Chondrocyte (in vitro differentiated cells): ENCODE results near the gene ATOX1. TPM values are rescaled to one million over a fixed set of nuclear protein-coding genes. Genes with fewer than 3 reads are reported as not detected.
"Not testable (repeated sequence)": the region's sequence is repeated elsewhere in the genome, so short reads cannot be mapped to it uniquely, and the experiment has no call there.

Experiments
- DNase-seq: peaks from one replicate; pipeline ENCODE4 v3.0.0; 2021; ENCODE audit warnings: mixed read lengths, low spot score
- H3K27ac Mint-ChIP-seq: one replicate; pipeline ENCODE4 v1.8.0; 2021; ENCODE audit warnings: mild to moderate bottlenecking, moderate library complexity, mixed read lengths; ENCODE audit not compliant: unreplicated experiment
- H3K27me3 Mint-ChIP-seq: 2 replicates; pipeline ENCODE4 v1.8.0; 2021; ENCODE audit warnings: low read depth, mixed read lengths
- H3K36me3 Mint-ChIP-seq: 2 replicates; pipeline ENCODE4 v1.8.0; 2021; ENCODE audit warnings: low read depth, mixed read lengths
- H3K4me1 Mint-ChIP-seq: 2 replicates; pipeline ENCODE4 v1.8.0; 2021; ENCODE audit warnings: low read depth, mild to moderate bottlenecking, mixed read lengths
- H3K4me3 Mint-ChIP-seq: one replicate; pipeline ENCODE4 v1.8.0; 2021; ENCODE audit warnings: mild to moderate bottlenecking, moderate library complexity, mixed read lengths; ENCODE audit not compliant: unreplicated experiment
- H3K9me3 Mint-ChIP-seq: 2 replicates; pipeline ENCODE4 v1.8.0; 2021; ENCODE audit warnings: low read depth, mixed read lengths
- CTCF ChIP-seq: fragments of 200-600 bp; sonication (generic); IDR thresholded peaks from 2 replicates; pipeline ENCODE4 v1.5.0; 2021; ENCODE audit warnings: antibody characterized with exemption, mild to moderate bottlenecking, moderate library complexity
- total RNA-seq: library from RNA; stranded (reverse); gene quantifications from 3 replicates; pipeline ENCODE4 v1.2.1, GENCODE V29; 2021

The ATOX1 gene
- total RNA-seq, 1 donor from 2014 or later: 128 TPM

DNA sequence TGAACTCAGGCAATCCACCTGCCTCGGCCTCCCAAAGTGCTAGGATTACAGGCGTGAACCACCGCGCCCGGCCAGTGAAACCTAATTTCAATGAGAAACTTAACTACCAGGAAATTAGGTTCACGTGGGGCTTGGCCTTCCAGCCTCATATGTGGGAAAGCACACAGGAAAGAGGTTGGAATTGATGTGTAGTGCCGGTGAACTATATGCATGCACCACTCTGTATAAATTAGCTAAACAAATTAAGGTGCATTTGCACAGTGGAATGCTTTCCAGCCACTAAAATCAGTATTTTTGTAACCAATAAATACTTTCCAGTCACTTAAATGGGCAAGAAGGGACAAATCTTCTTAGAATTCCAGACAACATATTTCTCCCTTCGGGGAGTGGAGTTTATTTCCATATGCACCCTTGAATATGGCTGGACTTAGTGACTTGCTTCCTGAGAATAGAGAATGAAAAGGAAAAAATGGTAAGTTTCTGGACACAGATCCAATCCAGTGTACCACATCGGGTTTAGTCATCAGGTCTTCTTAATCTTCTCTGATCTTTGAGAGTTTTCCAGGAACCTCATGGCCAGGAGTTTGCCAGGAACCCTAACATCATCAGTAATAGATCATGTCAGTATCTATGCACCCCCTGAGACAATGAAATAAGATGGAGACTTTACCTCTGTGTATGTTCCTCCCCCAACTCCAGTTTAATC lies 24.9 kb downstream of the ATOX1 start:
- no peaks in the 10 kb centered on the region for H3K27me3 Mint-ChIP-seq

GRCh38 chr5:151730381-151730780 lies 28.1 kb downstream of the ATOX1 start:
- peaks cover 15% of the 10 kb centered on the region for H3K4me1 Mint-ChIP-seq
- H3K9me3 Mint-ChIP-seq: peaks cover 10% of the 10 kb centered on the region
- no peak for TF ChIP-seq CTCF
- H3K36me3 Mint-ChIP-seq: peaks cover 7% of the 10 kb centered on the region
- H3K27ac Mint-ChIP-seq: no peak overlapping the region
- no peak overlapping the region for H3K4me3 Mint-ChIP-seq
- DNase-seq: no peak
- no peaks in the 10 kb centered on the region for H3K27me3 Mint-ChIP-seq

More for the DNA sequence above, 24.9 kb downstream of the ATOX1 start:
- no peak for DNase-seq
- Mint-ChIP-seq H3K9me3 (peaks cover 10% of the 10 kb centered on the region), H3K4me3 (no peak overlapping the region), H3K4me1 (peaks cover 17% of the 10 kb centered on the region), H3K36me3 (peaks cover 7% of the 10 kb centered on the region), H3K27ac (no peak overlapping the region)
- TF ChIP-seq CTCF: no peak

- Mint-ChIP-seq H3K9me3 (peaks cover 10% of the 10 kb centered on the region), H3K4me1 (peaks cover 17% of the 10 kb centered on the region)
- not testable (repeated sequence) for H3K27me3 Mint-ChIP-seq, H3K4me3 Mint-ChIP-seq, DNase-seq, H3K36me3 Mint-ChIP-seq, H3K27ac Mint-ChIP-seq
Observed at GRCh38 chr5:151729597-151729996, 28.8 kb downstream of the ATOX1 start.

- Mint-ChIP-seq H3K4me3 (no peak overlapping the region), H3K4me1 (peaks cover 54% of the 10 kb centered on the region), H3K27me3 (no peaks in the 10 kb centered on the region), H3K36me3 (peaks cover 2% of the 10 kb centered on the region), H3K27ac (no peak overlapping the region), H3K9me3 (peaks cover 3% of the 10 kb centered on the region)
- no peak for TF ChIP-seq CTCF
- no peak for DNase-seq
Observed at GRCh38 chr5:151724360-151724759, 34.1 kb downstream of the ATOX1 start.

- H3K4me1 Mint-ChIP-seq: peaks cover 69% of the 10 kb centered on the region
- no peak for DNase-seq
- TF ChIP-seq CTCF: no peak
- H3K36me3 Mint-ChIP-seq: no peaks in the 10 kb centered on the region
- no peak overlapping the region for H3K27ac Mint-ChIP-seq
- H3K9me3 Mint-ChIP-seq: no peaks in the 10 kb centered on the region
- no peaks in the 10 kb centered on the region for H3K27me3 Mint-ChIP-seq
- no peak overlapping the region for H3K4me3 Mint-ChIP-seq
Observed at GRCh38 chr5:151722546-151722945, 35.9 kb downstream of the ATOX1 start.

DNA sequence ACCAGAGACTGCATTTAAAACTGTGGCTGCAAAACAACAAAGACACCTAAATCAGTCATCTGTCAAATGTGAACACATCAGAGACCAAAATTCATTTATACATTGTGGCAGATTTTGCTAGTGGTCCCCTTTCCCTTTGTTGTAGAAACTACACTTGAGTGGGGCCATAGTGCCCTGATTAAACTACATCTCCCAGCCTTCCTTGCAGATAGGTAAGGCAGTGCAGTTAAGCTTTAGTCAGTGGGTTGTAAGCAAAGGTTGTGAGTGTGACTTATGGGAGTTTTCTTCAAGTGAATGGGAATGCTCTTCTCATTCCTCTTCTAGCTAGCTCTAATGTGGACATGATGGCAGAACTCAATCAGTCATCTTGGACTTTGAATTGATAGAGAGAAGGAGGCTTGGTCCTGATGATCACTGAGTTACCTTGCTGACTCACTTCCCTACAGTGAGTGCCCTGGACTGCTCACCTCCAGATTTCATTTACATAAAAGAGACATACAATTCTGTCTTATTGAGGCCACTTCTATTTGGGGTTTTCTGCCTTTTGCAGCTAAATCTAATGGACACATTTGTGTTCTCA lies 36.5 kb downstream of the ATOX1 start:
- no peak overlapping the region for H3K4me3 Mint-ChIP-seq
- H3K9me3 Mint-ChIP-seq: no peaks in the 10 kb centered on the region
- no peaks in the 10 kb centered on the region for H3K36me3 Mint-ChIP-seq
- no peak for DNase-seq
- peak overlapping the region; percentile 71 for H3K27ac Mint-ChIP-seq
- no peak for TF ChIP-seq CTCF
- peaks cover 74% of the 10 kb centered on the region for H3K4me1 Mint-ChIP-seq
- no peaks in the 10 kb centered on the region for H3K27me3 Mint-ChIP-seq
